ENCODE results near the gene TEX36.

GRCh38 chr10:125698481-125698998 is 15.6 kb upstream of the TEX36 start:
- TF ChIP-seq CTCF (conservative IDR thresholded peaks at IDR 0.05 in 1 of 2, IDR thresholded peaks at IDR 0.05 in 1 of 2; ENCODE audit: low read depth in 1 of 2, low read length in 2 of 2), result no peak
- no peak for TF ChIP-seq EZH2 (IDR thresholded peaks at IDR 0.05; ENCODE audit: low read length, missing control alignments)
